Astrocyte of the cerebellum (primary cell): Measurements from ENCODE around the gene MAN1C1.
"Not testable (repeated sequence)": the region's sequence is repeated elsewhere in the genome, so short reads cannot be mapped to it uniquely, and the experiment has no call there.

Experiments used
- DNase-seq: peaks from one replicate; pipeline ENCODE4 v3.0.0-alpha.2; 2011; ENCODE audit warnings: low read depth
- H3K4me3 ChIP-seq: 2 replicates; pipeline ENCODE4 v1.5.1; 2011; ENCODE audit warnings: mild to moderate bottlenecking, low read depth, low read length, moderate library complexity
- CTCF ChIP-seq: IDR thresholded peaks from 2 replicates; pipeline ENCODE4 v1.5.1; 2012; ENCODE audit warnings: low read length, low read depth, moderate library complexity, mild to moderate bottlenecking; ENCODE audit errors: missing control alignments
- in situ Hi-C: cut with HindIII; loops from 2 replicates; pipeline ENCODE4 v1.10.0; 2017; ENCODE audit warnings: low sequenced_read_pairs

MAN1C1 gene

GRCh38 chr1:25631750-25632485, 15.3 kb downstream of the MAN1C1 start:
- in situ Hi-C loops, result no loop called here
- H3K4me3 ChIP-seq, result no peak overlapping the region
- no peak for TF ChIP-seq CTCF
- DNase-seq, result no peak

GRCh38 chr1:25634066-25634465, 17.5 kb downstream of the MAN1C1 start:
- no peak for DNase-seq
- in situ Hi-C loops, result no loop called here
- H3K4me3 ChIP-seq, result no peak overlapping the region
- no peak for TF ChIP-seq CTCF

- H3K4me3 ChIP-seq, result no peak overlapping the region
- no peak for DNase-seq
- no peak for TF ChIP-seq CTCF
- in situ Hi-C loops, result no loop called here
These were observed 18.3 kb downstream of the MAN1C1 start for GRCh38 chr1:25634896-25635295.

- DNase-seq, in situ Hi-C loops, H3K4me3 ChIP-seq: not testable (repeated sequence)
These were observed 19.6 kb downstream of the MAN1C1 start for GRCh38 chr1:25636141-25636540.

GRCh38 chr1:25640646-25641328, 24.2 kb downstream of the MAN1C1 start:
- in situ Hi-C loops, result no loop called here
- H3K4me3 ChIP-seq, result no peak overlapping the region
- no peak for DNase-seq
- no peak for TF ChIP-seq CTCF

- DNase-seq, result no peak
- no peak for TF ChIP-seq CTCF
- no peak overlapping the region for H3K4me3 ChIP-seq
- in situ Hi-C loops, result no loop called here
These were observed 24.7 kb downstream of the MAN1C1 start for GRCh38 chr1:25641329-25641725.

GRCh38 chr1:25641931-25642573, 25.5 kb downstream of the MAN1C1 start:
- DNase-seq, result peak; percentile 13
- in situ Hi-C loops, result no loop called here
- H3K4me3 ChIP-seq, result no peak overlapping the region
- TF ChIP-seq CTCF, result no peak
